Measurements from ENCODE around the gene EIF5AL1.

Gene EIF5AL1

DNA sequence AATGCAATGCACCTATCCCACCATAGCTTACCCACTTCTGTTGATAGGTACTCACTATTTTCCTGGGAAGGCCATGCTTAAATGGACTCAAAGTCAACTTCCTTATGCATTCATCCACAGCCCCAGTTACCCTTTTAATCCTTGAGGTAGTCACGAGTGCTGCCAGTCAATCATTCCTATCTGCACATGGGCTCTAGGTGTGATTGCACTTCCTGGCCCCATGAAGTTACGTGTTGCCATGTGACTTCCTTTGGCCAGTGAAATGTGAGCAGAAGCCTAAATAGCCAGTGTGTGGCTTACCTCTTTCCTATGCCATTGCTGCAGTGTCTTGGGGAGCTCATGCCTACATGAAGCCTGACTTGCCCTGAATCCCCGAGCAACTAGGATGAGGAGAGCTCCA, 23.5 kb upstream of the EIF5AL1 start:
- no peaks in the 10 kb centered on the region for H3K36me3 Mint-ChIP-seq (ENCODE audit: low read depth)
- peaks cover 8% of the 10 kb centered on the region for H3K27me3 Mint-ChIP-seq (ENCODE audit: low read depth, poor library complexity)
- H3K4me3 Mint-ChIP-seq = no peak overlapping the region
- TF ChIP-seq, protein P1, sequence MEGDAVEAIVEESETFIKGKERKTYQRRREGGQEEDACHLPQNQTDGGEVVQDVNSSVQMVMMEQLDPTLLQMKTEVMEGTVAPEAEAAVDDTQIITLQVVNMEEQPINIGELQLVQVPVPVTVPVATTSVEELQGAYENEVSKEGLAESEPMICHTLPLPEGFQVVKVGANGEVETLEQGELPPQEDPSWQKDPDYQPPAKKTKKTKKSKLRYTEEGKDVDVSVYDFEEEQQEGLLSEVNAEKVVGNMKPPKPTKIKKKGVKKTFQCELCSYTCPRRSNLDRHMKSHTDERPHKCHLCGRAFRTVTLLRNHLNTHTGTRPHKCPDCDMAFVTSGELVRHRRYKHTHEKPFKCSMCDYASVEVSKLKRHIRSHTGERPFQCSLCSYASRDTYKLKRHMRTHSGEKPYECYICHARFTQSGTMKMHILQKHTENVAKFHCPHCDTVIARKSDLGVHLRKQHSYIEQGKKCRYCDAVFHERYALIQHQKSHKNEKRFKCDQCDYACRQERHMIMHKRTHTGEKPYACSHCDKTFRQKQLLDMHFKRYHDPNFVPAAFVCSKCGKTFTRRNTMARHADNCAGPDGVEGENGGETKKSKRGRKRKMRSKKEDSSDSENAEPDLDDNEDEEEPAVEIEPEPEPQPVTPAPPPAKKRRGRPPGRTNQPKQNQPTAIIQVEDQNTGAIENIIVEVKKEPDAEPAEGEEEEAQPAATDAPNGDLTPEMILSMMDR (IDR thresholded peaks at IDR 0.05) = no peak
- DNase-seq = no peak
- no peaks in the 10 kb centered on the region for H3K9me3 Mint-ChIP-seq
- no peak overlapping the region for H3K27ac Mint-ChIP-seq
- peaks cover 41% of the 10 kb centered on the region for H3K4me1 Mint-ChIP-seq

DNA sequence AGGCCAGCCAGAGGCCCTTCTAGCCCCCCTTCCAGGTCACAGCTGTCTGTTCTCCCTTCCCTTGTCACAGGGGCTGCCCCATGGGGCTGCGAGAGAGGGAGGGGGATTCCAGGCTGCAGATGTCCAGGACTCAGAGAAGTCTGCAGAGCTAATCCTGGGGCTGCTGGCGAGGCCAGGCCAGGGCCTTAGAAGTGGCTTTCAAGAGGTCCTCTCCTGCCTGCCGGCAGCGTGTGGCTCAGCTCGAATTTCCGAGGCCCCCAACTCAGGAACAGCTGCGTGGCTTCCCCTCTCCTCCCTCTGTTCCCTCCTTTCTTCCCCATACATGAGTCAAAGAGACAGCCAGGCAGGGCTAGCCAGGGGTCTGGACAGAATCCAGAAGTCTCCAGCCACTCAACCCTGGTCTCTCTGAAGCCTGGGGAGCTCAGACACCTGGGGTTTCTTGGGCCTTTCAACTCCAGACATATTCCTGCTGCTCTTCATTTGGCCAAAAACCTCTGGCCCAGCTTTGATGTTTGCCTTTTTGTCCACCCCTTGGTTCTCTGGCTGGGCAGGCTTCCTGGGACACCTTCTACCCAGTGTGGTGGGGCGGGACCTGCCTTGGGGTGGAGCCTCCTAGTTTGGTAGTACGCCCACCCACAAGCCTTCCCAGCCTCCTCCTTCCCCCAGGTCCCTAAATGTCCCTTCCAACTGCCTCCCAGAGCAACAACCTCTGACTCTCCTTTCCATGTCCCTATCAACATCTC, 21.8 kb upstream of the EIF5AL1 start:
- no peaks in the 10 kb centered on the region for H3K36me3 Mint-ChIP-seq (ENCODE audit: low read depth)
- H3K27me3 Mint-ChIP-seq (ENCODE audit: low read depth, poor library complexity) = peaks cover 14% of the 10 kb centered on the region
- TF ChIP-seq, protein P1 (IDR thresholded peaks at IDR 0.05) = no peak
- H3K4me3 Mint-ChIP-seq = no peak overlapping the region
- peaks cover 34% of the 10 kb centered on the region for H3K4me1 Mint-ChIP-seq
- DNase-seq = no peak
- H3K27ac Mint-ChIP-seq = no peak overlapping the region
- no peaks in the 10 kb centered on the region for H3K9me3 Mint-ChIP-seq

DNA sequence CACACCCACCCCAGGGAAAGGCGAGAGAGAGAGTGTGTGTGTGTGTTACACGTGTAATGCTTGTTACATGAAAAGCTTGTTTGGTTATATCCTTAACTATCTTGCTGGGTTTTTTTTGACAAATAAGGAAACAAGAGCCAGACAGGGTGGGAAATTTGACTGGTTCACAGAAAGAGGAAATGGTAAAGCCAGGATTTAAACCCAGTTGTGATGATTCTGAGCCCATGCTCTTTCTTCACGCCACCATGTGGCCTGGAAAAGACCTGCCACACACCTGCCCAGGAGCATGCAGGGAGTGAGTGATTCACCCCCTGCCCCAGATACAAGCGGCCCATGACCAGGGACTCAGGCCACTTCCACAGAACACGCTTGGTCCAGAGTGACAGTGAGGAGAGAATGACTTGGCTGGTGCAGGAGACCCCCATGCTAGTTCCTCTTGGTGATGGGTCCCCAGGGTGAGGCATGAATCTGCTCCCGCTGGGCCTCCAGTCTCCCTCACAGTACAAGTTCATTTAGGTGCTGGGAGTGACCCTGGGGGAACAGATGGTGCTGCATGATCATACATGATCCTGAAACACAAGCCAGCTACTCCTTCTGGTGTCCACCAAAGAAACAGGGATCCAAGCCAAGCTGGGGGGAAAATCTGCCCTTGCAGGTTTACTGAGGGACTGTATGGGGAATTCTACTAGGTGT, 21.0 kb upstream of the EIF5AL1 start:
- DNase-seq = no peak
- peaks cover 3% of the 10 kb centered on the region for H3K9me3 Mint-ChIP-seq
- H3K27me3 Mint-ChIP-seq (ENCODE audit: low read depth, poor library complexity) = peaks cover 17% of the 10 kb centered on the region
- no peak overlapping the region for H3K27ac Mint-ChIP-seq
- H3K36me3 Mint-ChIP-seq (ENCODE audit: low read depth) = no peaks in the 10 kb centered on the region
- H3K4me3 Mint-ChIP-seq = no peak overlapping the region
- H3K4me1 Mint-ChIP-seq = peaks cover 34% of the 10 kb centered on the region
- TF ChIP-seq, protein P1 (IDR thresholded peaks at IDR 0.05) = no peak

DNA sequence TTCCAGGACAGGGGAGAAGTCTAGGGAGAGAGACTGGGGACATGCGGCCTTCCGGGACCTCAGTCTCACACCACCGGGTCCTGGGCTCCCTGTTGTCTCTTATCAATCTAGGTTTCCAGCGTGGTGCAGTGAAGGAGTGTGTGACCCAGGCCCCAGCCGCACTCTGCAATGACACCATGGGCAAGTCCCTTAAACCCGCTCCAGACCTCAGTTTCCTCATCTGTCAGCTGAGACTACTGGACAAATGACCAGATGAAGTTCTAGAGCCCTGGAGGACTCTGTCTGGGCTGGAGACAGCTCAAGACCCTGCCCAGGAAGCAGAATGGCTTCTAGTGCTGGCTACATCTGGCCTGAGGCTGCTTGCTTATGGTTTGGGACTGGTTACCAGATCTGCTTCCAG, 20.1 kb upstream of the EIF5AL1 start:
- DNase-seq = no peak
- H3K36me3 Mint-ChIP-seq (ENCODE audit: low read depth) = no peaks in the 10 kb centered on the region
- H3K4me1 Mint-ChIP-seq = peaks cover 33% of the 10 kb centered on the region
- H3K27me3 Mint-ChIP-seq (ENCODE audit: low read depth, poor library complexity) = peaks cover 15% of the 10 kb centered on the region
- no peak overlapping the region for H3K4me3 Mint-ChIP-seq
- peaks cover 4% of the 10 kb centered on the region for H3K9me3 Mint-ChIP-seq
- TF ChIP-seq, protein P1 (IDR thresholded peaks at IDR 0.05) = no peak
- no peak overlapping the region for H3K27ac Mint-ChIP-seq

DNA sequence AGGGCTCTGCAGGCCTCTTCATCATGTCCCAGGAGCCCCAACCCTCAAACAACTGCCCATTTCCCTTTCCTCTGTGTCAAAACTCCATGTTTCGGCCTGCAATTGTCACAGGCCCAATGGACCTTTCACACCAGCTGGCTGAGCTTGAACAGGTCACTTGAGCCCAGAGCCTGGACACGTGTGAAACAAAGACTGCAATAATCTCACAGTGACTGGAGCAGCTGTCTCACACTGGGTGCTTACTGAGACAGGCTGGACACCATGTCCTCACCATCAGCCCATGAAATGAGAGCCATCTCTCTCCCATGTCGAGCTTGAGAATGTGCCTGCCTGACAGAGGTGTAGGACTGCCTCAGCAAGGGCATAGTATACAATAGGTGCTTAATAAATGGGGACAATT, 19.5 kb upstream of the EIF5AL1 start:
- no peak overlapping the region for H3K4me3 Mint-ChIP-seq
- no peaks in the 10 kb centered on the region for H3K36me3 Mint-ChIP-seq (ENCODE audit: low read depth)
- no peak overlapping the region for H3K27ac Mint-ChIP-seq
- peaks cover 31% of the 10 kb centered on the region for H3K4me1 Mint-ChIP-seq
- H3K27me3 Mint-ChIP-seq (ENCODE audit: low read depth, poor library complexity) = peaks cover 21% of the 10 kb centered on the region
- no peak for DNase-seq
- TF ChIP-seq, protein P1 (IDR thresholded peaks at IDR 0.05) = no peak
- peaks cover 4% of the 10 kb centered on the region for H3K9me3 Mint-ChIP-seq
